ENCODE data around the gene LHX2.

LHX2 gene

GRCh38 chr9:124014211-124014955 lies 2.8 kb downstream of the LHX2 start:
- DNase-seq = no peak

DNA sequence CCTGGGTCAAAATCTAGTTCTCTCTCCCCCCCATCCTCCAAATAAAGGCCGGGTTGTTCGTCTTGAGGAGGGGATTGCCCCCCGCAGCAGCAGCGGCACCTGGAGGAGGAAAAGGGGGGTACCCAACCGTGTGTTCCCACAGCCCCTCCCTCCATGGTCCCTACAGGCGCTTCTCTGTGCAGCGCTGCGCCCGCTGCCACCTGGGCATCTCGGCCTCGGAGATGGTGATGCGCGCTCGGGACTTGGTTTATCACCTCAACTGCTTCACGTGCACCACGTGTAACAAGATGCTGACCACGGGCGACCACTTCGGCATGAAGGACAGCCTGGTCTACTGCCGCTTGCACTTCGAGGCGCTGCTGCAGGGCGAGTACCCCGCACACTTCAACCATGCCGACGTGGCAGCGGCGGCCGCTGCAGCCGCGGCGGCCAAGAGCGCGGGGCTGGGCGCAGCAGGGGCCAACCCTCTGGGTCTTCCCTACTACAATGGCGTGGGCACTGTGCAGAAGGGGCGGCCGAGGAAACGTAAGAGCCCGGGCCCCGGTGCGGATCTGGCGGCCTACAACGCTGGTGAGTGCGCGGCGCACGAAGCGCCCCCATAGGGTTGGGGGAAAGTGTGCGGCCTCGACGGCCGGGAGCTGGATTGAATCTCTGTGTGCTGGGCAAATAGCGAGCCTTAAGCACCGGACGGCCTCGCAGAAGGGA lies 3.5 kb downstream of the LHX2 start:
- no peak for DNase-seq

DNA sequence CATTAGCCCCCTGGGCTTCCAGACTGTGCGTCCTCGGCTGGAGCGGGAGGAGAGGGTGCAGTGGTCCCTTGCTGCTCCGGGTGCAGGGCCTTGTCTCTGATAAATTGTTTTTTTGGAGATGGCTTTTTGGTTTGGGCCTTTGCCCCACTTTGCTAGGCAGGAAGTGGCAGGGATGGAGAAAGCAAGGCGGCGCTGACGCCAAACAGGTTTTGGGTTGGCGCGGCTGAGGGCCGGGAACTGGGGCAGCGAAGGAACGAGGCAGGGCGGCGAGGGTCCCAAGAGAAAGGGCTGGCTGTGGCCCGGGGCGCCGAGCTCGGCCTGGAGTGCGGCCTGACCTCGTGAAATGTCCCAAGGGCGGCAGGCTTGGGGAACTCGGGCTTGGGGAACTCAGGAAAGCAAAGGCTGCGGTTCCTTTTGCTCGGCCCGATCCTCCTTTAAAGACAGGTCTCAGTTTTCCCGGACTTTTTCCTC lies 4.1 kb downstream of the LHX2 start:
- DNase-seq = no peak

GRCh38 chr9:124016175-124017050 lies 4.8 kb downstream of the LHX2 start:
- DNase-seq = no peak

- no peak for DNase-seq
Observed at GRCh38 chr9:124017051-124017928, 5.7 kb downstream of the LHX2 start.

- no peak for DNase-seq
Observed at GRCh38 chr9:124017929-124018729, 6.6 kb downstream of the LHX2 start.

DNA sequence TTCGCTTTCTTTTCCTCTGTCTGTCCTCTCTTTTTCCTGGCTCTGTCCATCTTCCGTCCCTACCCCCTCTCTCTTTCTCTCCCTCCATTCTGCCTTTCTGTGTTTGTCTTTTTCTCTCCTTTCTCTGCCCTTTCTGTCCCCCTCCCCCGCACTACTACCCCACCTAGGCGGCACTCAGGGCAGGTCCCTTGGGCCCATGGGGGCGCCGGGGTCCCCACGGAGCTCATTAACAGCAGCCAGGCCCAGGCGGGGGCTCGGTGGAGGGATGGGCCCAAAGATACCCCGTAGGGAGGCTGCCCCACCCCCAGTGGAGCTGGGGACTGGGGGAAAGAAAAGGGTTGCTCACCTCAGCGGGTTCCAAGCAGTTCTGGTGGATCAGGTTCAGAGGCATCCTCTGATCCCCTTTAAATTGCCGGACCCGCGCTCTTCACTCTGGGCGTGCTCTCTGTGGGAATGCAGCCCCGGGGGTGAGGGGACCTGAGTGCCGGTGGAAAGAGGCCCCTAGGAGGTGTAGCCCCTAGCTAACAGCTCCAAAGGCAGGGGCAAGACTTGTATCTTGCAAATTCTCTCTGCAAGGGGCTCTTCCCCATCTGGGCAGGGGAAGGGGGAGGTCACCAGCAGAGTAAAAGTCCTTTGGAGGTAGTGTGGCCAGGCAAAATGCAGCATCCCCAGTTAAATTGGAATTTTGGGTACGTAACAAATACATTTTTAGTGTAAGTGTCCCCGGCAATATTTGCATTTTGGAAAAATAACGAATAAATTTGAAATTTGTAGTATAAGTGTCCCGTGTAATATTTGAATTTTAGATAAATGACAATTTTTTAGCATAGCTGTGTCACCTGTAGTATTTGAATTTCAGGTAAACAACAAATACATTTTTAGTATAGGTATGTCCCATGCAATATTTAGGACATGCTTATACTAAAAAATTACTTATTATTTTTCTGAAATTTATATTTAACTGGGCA lies 7.4 kb downstream of the LHX2 start:
- DNase-seq = no peak

DNA sequence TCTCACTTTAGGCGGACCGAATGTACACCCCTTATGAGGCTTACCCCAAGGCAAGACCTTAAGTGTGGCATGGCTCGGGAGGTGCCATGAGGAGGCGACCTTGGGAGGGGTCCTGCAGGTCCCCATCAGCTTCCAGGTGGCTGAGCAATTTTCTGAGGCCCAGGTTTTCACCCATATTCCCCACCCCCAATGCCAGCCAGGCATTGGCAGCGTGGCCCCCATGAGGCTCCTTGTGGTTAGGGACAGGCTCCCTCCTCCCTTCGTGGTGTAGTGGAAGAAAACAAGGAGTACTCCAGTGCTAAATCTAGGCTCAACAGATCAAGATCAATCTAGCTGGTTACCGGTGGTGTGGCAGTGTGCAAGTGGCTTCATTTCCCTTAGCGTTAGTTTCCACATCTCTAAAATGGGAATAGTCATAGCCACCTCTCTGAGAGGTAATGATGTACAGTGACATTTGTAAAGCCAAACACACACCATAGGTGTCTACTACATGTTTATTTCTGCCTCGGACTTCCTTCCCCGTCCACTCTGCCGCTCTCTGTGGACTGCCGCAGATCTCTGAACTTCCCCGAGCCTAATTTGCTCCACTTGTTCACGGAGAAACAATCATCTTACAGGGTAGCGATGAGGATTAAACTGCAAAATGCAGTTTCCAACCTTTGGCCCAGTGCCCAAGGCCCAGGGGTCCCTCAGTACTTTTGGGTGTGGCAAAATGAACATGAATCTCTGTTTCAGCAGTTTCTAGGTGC lies 8.4 kb downstream of the LHX2 start:
- DNase-seq = no peak

GRCh38 chr9:124020520-124021384 lies 9.2 kb downstream of the LHX2 start:
- DNase-seq = no peak

GRCh38 chr9:124021385-124021769 lies 9.8 kb downstream of the LHX2 start:
- no peak for DNase-seq

GRCh38 chr9:124022201-124023121 lies 10.9 kb downstream of the LHX2 start:
- DNase-seq = no peak

GRCh38 chr9:124024107-124024506 lies 12.5 kb downstream of the LHX2 start:
- no peak for DNase-seq

DNA sequence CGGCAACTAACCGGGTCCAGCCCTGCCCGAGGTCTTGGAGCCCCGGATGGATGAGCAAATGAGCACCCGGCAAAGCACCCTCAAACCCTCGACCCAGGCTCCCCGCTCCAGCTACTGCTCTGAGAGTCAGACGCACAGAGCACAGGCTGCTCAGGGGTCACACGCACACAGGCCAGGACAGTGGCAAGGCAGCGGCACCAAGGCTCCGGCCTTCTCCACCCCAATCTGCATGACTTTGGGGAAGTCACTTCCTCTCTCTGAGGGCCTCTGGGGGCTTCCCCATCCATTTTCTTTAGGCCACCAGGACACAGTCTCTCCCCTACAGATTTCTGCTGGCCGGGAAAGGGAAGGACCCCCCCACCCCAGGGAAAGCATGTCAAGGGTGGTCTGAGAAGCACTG lies 18.0 kb downstream of the LHX2 start:
- no peak for DNase-seq

- no peak for DNase-seq
Observed at GRCh38 chr9:124030969-124031451, 19.4 kb downstream of the LHX2 start.

- DNase-seq = no peak
Observed at GRCh38 chr9:124032247-124032646, 20.7 kb downstream of the LHX2 start.

DNA sequence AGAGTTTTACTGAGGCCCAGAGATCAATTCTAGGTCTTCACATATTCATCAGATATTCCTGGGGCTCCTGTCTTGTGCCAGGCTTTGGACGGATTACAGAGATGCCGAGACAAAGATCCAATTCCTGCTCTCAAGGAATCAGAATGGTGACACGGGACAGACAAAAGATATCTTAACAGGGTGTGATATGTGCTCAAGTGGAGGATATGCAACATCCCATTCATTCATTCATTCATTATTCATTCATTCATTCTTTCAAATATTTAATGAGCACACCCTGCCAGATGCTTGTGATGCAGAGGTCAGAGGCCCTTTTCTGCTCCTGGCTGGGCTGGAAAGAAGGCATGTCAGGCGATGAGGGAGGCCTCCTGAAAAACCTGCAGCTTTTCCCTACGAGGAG lies 21.8 kb downstream of the LHX2 start:
- no peak for DNase-seq

DNA sequence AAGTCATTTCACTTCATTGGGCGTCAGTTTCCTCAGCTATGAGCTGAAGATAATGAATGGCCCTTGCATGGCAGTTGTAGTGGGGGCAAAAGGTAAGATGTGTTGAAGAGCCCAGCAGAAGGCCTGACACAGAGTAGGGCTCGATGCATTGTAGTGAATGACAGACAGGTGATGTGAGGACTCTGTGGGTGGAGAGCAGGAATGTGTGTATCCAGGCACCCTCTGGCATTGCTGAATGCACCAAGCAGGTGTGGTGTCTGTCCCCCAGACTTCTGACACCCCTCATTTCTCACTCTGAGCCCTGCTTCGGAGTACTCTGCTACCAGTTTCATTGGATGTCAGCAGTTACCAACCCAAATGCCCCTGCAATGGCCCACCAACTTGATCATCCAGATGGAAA lies 22.4 kb downstream of the LHX2 start:
- DNase-seq = no peak
